Measurements from ENCODE around the gene GPR108. TPM values are rescaled to one million over a fixed set of nuclear protein-coding genes. Genes with fewer than 3 reads are reported as not detected.

The GPR108 gene
- total RNA-seq, 4 donors from 2014 or later, result 45.7 to 72.8 (median 52.0) TPM

GRCh38 chr19:6739390-6739882 is 2.1 kb upstream of the GPR108 start, which contains the start of gene TRIP10:
TRIP10 (plus strand) TSS chr19:6739680; CDS start chr19:6739762, 82 bp downstream.
- peak within 1 kb of the TSS; percentile 96 to 99 (median 98) for H3K27ac ChIP-seq
- WGBS, 2 donors, result 0% methylated on average over 8 to 16 of the region's 47 CpGs
- intact Hi-C loops (cut with DNase I), result no loop called here
- DNase-seq, result peak; percentile 40
- H3K27me3 ChIP-seq, result no peaks in the 10 kb centered on the region
- peaks cover 36 to 78% (median 52%) of the 10 kb centered on the region in 3 donors for H3K4me1 ChIP-seq
- peaks cover 0 to 41% (median 12%) of the 10 kb centered on the region in 3 donors for H3K36me3 ChIP-seq
- no peaks in the 10 kb centered on the region for H3K9me3 ChIP-seq
- peak within 1 kb of the TSS; percentile 81 to 95 (median 88) for H3K4me3 ChIP-seq
- TF ChIP-seq POLR2A (IDR thresholded peaks at IDR 0.05), result peak in 3 of 4 donors; percentile 15 to 84 (median 59)
- TF ChIP-seq, protein P1, sequence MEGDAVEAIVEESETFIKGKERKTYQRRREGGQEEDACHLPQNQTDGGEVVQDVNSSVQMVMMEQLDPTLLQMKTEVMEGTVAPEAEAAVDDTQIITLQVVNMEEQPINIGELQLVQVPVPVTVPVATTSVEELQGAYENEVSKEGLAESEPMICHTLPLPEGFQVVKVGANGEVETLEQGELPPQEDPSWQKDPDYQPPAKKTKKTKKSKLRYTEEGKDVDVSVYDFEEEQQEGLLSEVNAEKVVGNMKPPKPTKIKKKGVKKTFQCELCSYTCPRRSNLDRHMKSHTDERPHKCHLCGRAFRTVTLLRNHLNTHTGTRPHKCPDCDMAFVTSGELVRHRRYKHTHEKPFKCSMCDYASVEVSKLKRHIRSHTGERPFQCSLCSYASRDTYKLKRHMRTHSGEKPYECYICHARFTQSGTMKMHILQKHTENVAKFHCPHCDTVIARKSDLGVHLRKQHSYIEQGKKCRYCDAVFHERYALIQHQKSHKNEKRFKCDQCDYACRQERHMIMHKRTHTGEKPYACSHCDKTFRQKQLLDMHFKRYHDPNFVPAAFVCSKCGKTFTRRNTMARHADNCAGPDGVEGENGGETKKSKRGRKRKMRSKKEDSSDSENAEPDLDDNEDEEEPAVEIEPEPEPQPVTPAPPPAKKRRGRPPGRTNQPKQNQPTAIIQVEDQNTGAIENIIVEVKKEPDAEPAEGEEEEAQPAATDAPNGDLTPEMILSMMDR (IDR thresholded peaks at IDR 0.05), result no peak

DNA sequence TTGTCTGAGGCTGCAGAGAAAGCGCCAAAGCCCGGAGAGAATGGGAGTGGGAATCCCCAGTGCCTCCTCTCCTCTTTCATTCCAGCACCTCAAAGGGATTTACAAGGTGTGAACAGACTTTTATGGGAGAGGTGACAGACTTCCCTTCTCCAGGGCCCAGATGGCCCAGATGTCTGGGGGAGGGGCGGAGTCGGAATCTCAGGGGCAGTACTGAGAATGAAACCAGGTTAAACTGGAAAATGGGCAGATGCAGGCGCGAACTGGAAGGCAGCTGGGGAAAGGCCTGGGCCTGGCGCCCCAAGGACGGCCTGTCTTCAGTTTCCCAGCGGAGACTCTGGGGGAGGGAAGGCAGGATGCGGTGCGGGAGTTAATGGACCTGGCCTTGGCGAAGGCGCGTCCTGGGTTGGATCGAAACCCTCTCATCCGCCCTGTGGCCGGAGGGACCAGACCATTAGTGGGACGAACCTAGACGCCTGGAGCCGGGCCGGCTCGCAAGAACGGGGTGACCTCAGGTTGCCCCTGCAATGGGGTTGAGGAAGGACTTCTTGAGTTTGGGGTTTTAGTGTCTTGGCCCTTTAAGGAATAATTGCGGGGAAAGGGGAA is 1.5 kb upstream of the GPR108 start:
- Histone ChIP-seq H3K27ac (peak overlapping the region; percentile 96 to 99 (median 98)), H3K4me3 (peak overlapping the region; percentile 29 to 95 (median 86)), H3K4me1 (peaks cover 30 to 76% (median 47%) of the 10 kb centered on the region in 3 donors), H3K27me3 (no peaks in the 10 kb centered on the region), H3K9me3 (no peaks in the 10 kb centered on the region), H3K36me3 (peaks cover 0 to 41% (median 11%) of the 10 kb centered on the region in 3 donors)
- DNase-seq, result no peak
- WGBS, 2 donors, result 9 to 19% methylated on average over 16 to 23 of the region's 24 CpGs
- TF ChIP-seq POLR2A (IDR thresholded peaks at IDR 0.05), result no peak
- TF ChIP-seq, protein P1 (IDR thresholded peaks at IDR 0.05), result no peak
- intact Hi-C loops (cut with DNase I), result no loop called here

- intact Hi-C loops (cut with DNase I), result no loop called here
- H3K4me1 ChIP-seq, result peaks cover 30 to 68% (median 40%) of the 10 kb centered on the region in 3 donors
Measured at GRCh38 chr19:6737873-6738786, 750 bp upstream of the GPR108 start.

GRCh38 chr19:6736917-6737283 is 480 bp downstream of the GPR108 start:
- no peak for DNase-seq
- peak overlapping the region; percentile 96 to 99 (median 98) for H3K27ac ChIP-seq
- WGBS, 2 donors, result 0% methylated on average over 1 of the region's 16 CpGs; no CpG with 5 or more reads in 1 of the 2 donors
- peaks cover 30 to 56% (median 31%) of the 10 kb centered on the region in 3 donors for H3K4me1 ChIP-seq
- H3K9me3 ChIP-seq, result no peaks in the 10 kb centered on the region
- peaks cover 8 to 41% (median 14%) of the 10 kb centered on the region in 3 donors for H3K36me3 ChIP-seq
- H3K4me3 ChIP-seq, result peak overlapping the region; percentile 84 to 97 (median 88)
- no peaks in the 10 kb centered on the region for H3K27me3 ChIP-seq
- TF ChIP-seq, protein P1 (IDR thresholded peaks at IDR 0.05), result peak in 1 of 6 experiments; percentile 4
- no peak for TF ChIP-seq POLR2A (IDR thresholded peaks at IDR 0.05)
- intact Hi-C loops (cut with DNase I), result no loop called here

More at GRCh38 chr19:6737873-6738786, 750 bp upstream of the GPR108 start:
- 2 to 8% methylated on average over 8 to 10 of the region's 13 CpGs for WGBS, 2 donors
- H3K27ac ChIP-seq, result peak overlapping the region; percentile 96 to 99 (median 98)
- peaks cover 0 to 41% (median 6%) of the 10 kb centered on the region in 3 donors for H3K36me3 ChIP-seq
- DNase-seq, result no peak
- TF ChIP-seq POLR2A (IDR thresholded peaks at IDR 0.05), result no peak
- TF ChIP-seq, protein P1 (IDR thresholded peaks at IDR 0.05), result peak; percentile 52 to 85 (median 73)
- H3K9me3 ChIP-seq, result no peaks in the 10 kb centered on the region
- H3K4me3 ChIP-seq, result peak overlapping the region in 3 of 4 donors; percentile 81 to 95 (median 92)
- no peaks in the 10 kb centered on the region for H3K27me3 ChIP-seq

Measured in esophagus squamous epithelium (tissue), 5 donors.